Measurements from ENCODE around the gene ARMH4.

The ARMH4 gene

DNA sequence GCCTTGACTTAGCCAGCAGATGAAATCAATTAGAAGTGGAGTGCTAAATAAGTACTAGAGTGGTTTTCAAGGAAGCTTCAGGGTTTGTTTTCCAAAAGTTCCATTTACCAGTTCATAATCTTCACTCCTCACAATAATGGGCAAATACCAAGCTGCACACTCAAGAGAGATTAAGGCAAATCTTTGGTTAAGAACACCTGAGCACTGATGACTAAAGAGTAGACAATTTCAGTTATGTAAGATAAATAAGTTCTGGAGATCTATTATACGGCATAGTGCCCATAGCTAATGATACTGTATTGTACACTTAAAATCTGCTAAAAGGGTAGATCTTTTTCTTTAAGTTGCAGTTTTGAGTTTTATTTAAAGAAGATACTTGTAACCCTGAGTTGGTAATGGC is 125.0 kb downstream of the ARMH4 start:
- TF ChIP-seq, protein P1, sequence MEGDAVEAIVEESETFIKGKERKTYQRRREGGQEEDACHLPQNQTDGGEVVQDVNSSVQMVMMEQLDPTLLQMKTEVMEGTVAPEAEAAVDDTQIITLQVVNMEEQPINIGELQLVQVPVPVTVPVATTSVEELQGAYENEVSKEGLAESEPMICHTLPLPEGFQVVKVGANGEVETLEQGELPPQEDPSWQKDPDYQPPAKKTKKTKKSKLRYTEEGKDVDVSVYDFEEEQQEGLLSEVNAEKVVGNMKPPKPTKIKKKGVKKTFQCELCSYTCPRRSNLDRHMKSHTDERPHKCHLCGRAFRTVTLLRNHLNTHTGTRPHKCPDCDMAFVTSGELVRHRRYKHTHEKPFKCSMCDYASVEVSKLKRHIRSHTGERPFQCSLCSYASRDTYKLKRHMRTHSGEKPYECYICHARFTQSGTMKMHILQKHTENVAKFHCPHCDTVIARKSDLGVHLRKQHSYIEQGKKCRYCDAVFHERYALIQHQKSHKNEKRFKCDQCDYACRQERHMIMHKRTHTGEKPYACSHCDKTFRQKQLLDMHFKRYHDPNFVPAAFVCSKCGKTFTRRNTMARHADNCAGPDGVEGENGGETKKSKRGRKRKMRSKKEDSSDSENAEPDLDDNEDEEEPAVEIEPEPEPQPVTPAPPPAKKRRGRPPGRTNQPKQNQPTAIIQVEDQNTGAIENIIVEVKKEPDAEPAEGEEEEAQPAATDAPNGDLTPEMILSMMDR (IDR thresholded peaks at IDR 0.05; ENCODE audit: insufficient read depth, low read depth, low read length, missing control alignments): no peak
- DNase-seq (ENCODE audit: low read depth): no peak
- H3K4me3 ChIP-seq (ENCODE audit: low read depth, low read length): no peak overlapping the region

DNA sequence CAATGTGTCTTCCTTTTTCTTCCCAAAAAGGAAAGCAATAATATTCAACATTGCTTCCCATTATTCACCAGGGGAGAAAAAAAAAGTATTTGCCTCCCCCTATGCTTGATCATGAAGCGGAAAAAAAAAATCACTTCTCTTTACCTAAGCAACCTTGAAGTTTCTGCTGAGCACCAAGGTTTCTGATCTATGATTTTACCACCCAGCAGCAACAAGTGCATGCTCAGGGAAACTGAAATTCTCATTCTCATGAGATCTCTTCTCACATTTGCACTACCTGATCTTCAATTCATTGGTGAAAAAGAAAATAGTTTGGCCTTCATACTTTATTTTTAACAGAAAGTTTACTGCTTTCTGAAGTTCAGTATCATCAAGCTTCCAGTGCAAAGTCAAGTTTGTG is 125.8 kb downstream of the ARMH4 start:
- no peak overlapping the region for H3K4me3 ChIP-seq (ENCODE audit: low read depth, low read length)
- DNase-seq (ENCODE audit: low read depth): no peak
- TF ChIP-seq, protein P1 (IDR thresholded peaks at IDR 0.05; ENCODE audit: insufficient read depth, low read depth, low read length, missing control alignments): no peak

DNA sequence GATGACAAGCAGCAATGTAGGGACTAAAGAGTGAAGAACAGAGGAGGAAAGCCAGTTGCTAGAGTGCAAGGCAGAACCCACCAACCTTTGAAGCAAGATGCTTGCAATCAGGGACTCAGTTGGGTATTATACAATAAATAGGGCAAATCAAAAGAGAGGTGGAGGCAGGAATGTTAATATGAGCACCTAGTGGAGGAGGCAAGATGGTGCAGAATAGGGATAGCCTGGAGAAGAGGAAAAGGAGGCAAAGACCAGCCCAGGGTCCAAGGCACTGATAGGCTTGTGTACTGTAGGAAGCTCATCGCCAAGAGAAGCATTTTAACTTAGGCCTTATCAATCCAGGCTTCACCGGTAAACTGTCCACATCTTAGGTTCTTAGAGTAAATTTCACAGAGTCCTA is 137.2 kb downstream of the ARMH4 start:
- H3K4me3 ChIP-seq (ENCODE audit: low read depth, low read length): no peak overlapping the region
- no peak for DNase-seq (ENCODE audit: low read depth)
- TF ChIP-seq, protein P1 (IDR thresholded peaks at IDR 0.05; ENCODE audit: insufficient read depth, low read depth, low read length, missing control alignments): no peak

DNA sequence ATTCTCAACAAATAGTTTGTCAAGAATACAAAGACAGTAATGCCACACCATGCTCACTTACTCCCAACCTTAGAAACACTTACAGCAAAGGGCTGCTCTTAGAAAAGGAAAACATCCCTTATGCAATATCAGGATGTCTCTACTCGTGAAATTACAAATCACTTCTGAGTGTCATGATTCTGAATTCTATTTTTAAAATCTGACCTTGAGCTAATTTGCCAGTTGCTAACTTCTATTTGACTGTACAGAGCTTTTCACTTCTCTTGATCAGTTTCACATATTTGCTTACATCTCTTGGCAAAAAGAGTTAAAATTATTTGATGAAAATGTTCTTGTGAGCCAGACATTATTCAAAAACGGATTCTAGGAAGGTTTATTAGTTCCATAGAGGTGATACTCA is 149.4 kb downstream of the ARMH4 start:
- H3K4me3 ChIP-seq (ENCODE audit: low read depth, low read length): no peak overlapping the region
- DNase-seq (ENCODE audit: low read depth): no peak
- TF ChIP-seq, protein P1 (IDR thresholded peaks at IDR 0.05; ENCODE audit: insufficient read depth, low read depth, low read length, missing control alignments): no peak

DNA sequence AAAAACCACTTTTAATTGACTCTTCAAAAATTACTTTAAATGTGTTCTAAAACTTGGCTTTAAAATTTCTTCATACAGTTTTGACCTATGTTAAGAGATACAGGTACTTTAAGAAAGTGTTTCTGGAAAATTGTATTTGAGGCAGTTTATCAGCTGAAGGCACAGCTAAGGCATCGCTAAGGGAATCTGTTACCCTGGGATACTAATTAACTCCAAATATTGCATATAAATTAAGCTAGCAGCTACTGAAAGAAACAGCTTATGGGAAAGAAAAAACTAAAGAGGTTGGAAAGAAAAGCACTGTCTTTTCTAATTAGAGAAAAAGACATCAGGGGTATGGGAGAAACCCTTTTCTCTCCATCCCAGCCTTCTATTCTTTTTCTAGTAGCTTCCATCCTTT is 152.0 kb downstream of the ARMH4 start:
- TF ChIP-seq, protein P1 (IDR thresholded peaks at IDR 0.05; ENCODE audit: insufficient read depth, low read depth, low read length, missing control alignments): no peak
- DNase-seq (ENCODE audit: low read depth): no peak
- H3K4me3 ChIP-seq (ENCODE audit: low read depth, low read length): no peak overlapping the region

DNA sequence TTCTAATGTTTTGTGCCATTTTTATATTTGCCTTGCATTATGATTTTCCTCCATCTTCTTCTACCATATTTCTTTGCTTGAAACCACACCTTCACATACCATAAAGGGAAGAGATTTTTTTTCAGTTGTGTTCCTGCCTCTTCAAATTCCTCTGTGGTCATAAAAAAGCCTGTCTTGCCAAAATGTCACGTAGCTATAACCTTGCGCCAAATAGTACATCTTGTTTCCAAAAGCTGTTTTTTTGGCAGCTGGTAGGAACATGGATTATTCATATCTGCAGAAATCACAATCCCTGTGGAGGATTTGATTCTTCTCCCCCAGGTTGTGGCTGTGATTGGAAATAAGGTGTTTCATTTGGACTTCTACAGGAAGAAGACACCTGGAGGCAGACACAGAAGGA is 152.5 kb downstream of the ARMH4 start:
- no peak for DNase-seq (ENCODE audit: low read depth)
- TF ChIP-seq, protein P1 (IDR thresholded peaks at IDR 0.05; ENCODE audit: insufficient read depth, low read depth, low read length, missing control alignments): no peak
- H3K4me3 ChIP-seq (ENCODE audit: low read depth, low read length): no peak overlapping the region

DNA sequence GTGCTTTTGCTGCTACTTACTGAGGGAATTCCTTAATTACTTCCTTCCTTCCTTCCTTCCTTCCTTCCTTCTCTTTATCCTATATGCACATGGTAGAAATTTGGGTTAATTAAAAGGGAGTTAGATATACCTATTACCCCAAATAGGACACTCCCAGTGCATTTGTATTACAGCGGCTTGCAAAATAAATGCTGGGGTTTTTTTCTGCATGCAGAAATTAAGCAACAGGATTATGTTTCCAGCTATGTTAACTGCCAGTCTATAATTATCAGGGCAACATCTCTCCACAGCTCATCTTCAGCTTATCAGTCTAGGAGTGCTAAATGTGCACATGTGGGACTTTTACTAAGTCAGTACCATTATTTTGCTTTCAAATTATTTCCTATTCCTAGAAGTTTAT is 153.2 kb downstream of the ARMH4 start:
- DNase-seq (ENCODE audit: low read depth): no peak
- no peak overlapping the region for H3K4me3 ChIP-seq (ENCODE audit: low read depth, low read length)
- TF ChIP-seq, protein P1 (IDR thresholded peaks at IDR 0.05; ENCODE audit: insufficient read depth, low read depth, low read length, missing control alignments): no peak
